Activated CD8-positive, alpha-beta T cell treated with anti-CD3 and anti-CD28 coated beads, Interleukin-2, amount 10 ng/mL, durations not matched to agents 7 days and 5 days (primary cell): ENCODE data around the gene LRFN4. TPM values are rescaled to one million over a fixed set of nuclear protein-coding genes. Genes with fewer than 3 reads are reported as not detected.

ENCODE experiments used
- ATAC-seq: fragments of 150-1000 bp; cut with Tn5 transposase; one replicate; pipeline ENCODE4 v1.10.0; 2021; ENCODE audit warnings: moderate library complexity
- CTCF ChIA-PET: fragments of 350-600 bp; sonication (Branson Sonifier 250); formaldehyde crosslinking; loops from one replicate; lab custom pipeline; 2021; ENCODE audit warnings: antibody characterized with exemption; lab: Charles Lee
- POLR2A ChIA-PET: fragments of 350-600 bp; sonication (Branson Sonifier 250); formaldehyde crosslinking; loops from one replicate; lab custom pipeline; 2021; ENCODE audit warnings: antibody characterized with exemption; lab: Charles Lee
- DNase-seq: peaks from one replicate; pipeline ENCODE4 v3.0.0-alpha.2; 2020
- H3K27ac Mint-ChIP-seq: one replicate; pipeline ENCODE4 v1.8.0; 2021; ENCODE audit warnings: mild to moderate bottlenecking, mixed read lengths
- H3K27me3 Mint-ChIP-seq: one replicate; pipeline ENCODE4 v1.8.0; 2021; ENCODE audit warnings: low read depth, mixed read lengths
- H3K36me3 Mint-ChIP-seq: one replicate; pipeline ENCODE4 v1.8.0; 2021; ENCODE audit warnings: low read depth, mixed read lengths
- H3K4me1 Mint-ChIP-seq: one replicate; pipeline ENCODE4 v1.8.0; 2021; ENCODE audit warnings: low read depth, mixed read lengths
- H3K4me3 Mint-ChIP-seq: one replicate; pipeline ENCODE4 v1.8.0; 2021; ENCODE audit warnings: mild to moderate bottlenecking, mixed read lengths
- H3K9me3 Mint-ChIP-seq: one replicate; pipeline ENCODE4 v1.8.0; 2022; ENCODE audit warnings: mixed read lengths; ENCODE audit not compliant: insufficient read depth
- total RNA-seq, 2 experiments: library from RNA; stranded (reverse); gene quantifications; one replicate each; pipeline ENCODE4 v1.2.3, GENCODE V29; 2021

The LRFN4 gene
- total RNA-seq, 2 experiments from 2014 or later, result 24.6 to 28.3 TPM

GRCh38 chr11:66868082-66868725 is 11.3 kb downstream of the LRFN4 start:
- Mint-ChIP-seq H3K27me3 (no peaks in the 10 kb centered on the region), H3K9me3 (no peaks in the 10 kb centered on the region), H3K4me3 (no peak overlapping the region), H3K27ac (no peak overlapping the region), H3K36me3 (no peaks in the 10 kb centered on the region), H3K4me1 (peaks cover 14% of the 10 kb centered on the region)
- POLR2A ChIA-PET, result interaction anchor here (0.8 kb wide), 1 partner anchor 25 kb away, joined by 3 read pairs; the partner anchor contains the start of gene RCE1
- ATAC-seq, result peak; percentile 6
- DNase-seq, result no peak
- CTCF ChIA-PET, result interaction anchor here (1.0 kb wide), 1 partner anchor 125 kb away, joined by 3 read pairs; no protein-coding TSS in a partner anchor

DNA sequence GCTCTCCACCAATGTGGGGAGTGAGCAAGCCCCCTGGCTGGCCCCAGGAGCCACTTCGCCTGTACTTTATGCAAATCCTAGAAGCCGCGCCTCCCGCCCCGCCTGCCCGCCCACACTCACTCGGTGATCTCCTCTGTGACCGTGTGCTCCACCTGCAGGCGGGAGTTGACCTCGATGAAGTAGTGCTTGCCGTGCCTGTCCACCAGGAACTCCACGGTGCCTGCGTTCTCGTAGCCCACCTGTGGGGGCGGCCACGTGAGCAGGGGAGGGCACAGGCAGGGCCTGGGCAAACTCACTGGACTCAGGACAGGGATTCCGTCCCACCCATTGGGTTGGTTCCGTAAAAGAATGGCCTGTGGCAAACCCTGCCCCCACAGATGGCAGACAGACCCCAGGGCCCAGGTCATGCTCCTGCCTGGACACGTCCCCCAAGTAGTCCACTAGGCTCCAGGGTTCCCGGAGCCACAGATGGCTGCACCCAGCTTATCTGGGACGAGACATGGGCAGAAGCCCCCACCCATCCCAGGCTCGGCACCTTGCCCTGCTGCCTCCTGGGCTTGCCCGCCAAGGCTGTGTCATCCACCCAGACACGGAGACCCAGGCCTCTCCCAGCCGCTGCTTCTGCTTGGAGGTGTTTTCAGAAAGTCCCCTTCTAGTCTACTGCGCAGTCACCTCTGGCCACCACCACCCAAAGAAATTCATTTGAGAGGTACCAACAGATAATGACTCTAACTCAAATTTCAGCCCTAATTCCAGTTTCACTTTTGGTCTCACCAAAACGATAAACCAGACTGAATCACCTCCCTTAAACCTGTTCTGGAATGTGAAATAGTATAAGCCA is 12.1 kb downstream of the LRFN4 start:
- CTCF ChIA-PET, result interaction anchor here (1.0 kb wide), 2 partner anchors 126 to 173 kb away, joined by 3 read pairs; no protein-coding TSS in a partner anchor

DNA sequence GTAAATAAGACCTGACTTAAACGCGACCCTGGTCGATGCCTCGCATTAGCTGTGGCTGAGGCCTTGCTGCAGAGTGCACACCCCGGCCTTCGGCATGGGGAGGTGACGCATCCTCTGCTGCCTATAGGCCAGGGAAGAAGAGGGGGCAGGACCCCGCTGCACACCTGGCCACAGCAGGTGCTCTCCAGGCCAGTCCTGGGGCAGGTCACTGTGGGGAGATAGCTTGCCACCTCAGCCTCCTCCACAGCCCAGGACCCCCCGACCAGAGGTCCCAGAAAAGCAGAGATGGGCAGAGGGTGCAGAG is 12.7 kb downstream of the LRFN4 start:
- H3K27me3 Mint-ChIP-seq, result no peaks in the 10 kb centered on the region
- DNase-seq (no peak), ATAC-seq (no peak)
- H3K4me1 Mint-ChIP-seq, result peaks cover 14% of the 10 kb centered on the region
- H3K36me3 Mint-ChIP-seq, result no peaks in the 10 kb centered on the region
- H3K9me3 Mint-ChIP-seq, result no peaks in the 10 kb centered on the region
- POLR2A ChIA-PET, result no interaction called here
- no peak overlapping the region for H3K4me3 Mint-ChIP-seq
- H3K27ac Mint-ChIP-seq, result no peak overlapping the region
- CTCF ChIA-PET, result interaction anchor here (1.0 to 1.3 kb wide), 3 partner anchors 14 to 173 kb away, joined by 3 to 4 read pairs (median 3); no protein-coding TSS in a partner anchor

More for the DNA sequence above, 12.1 kb downstream of the LRFN4 start:
- Mint-ChIP-seq H3K27ac (peak overlapping the region; percentile 73), H3K36me3 (no peaks in the 10 kb centered on the region), H3K27me3 (no peaks in the 10 kb centered on the region), H3K4me1 (peaks cover 14% of the 10 kb centered on the region), H3K9me3 (no peaks in the 10 kb centered on the region), H3K4me3 (no peak overlapping the region)
- ATAC-seq (peak; percentile 99), DNase-seq (peak; percentile 90)
- POLR2A ChIA-PET, result no interaction called here

GRCh38 chr11:66870131-66870530 is 13.3 kb downstream of the LRFN4 start:
- ChIA-PET POLR2A (no interaction called here), CTCF (interaction anchor here (1.0 to 1.3 kb wide), 3 partner anchors 14 to 174 kb away, joined by 3 to 4 read pairs (median 4); no protein-coding TSS in a partner anchor)
- Mint-ChIP-seq H3K36me3 (no peaks in the 10 kb centered on the region), H3K4me1 (peaks cover 14% of the 10 kb centered on the region), H3K4me3 (no peak overlapping the region), H3K27me3 (peaks cover 2% of the 10 kb centered on the region), H3K27ac (no peak overlapping the region), H3K9me3 (no peaks in the 10 kb centered on the region)
- ATAC-seq (no peak), DNase-seq (no peak)

GRCh38 chr11:66870616-66871520 is 14.0 kb downstream of the LRFN4 start:
- Mint-ChIP-seq H3K27ac (no peak overlapping the region), H3K27me3 (peaks cover 2% of the 10 kb centered on the region), H3K4me1 (peaks cover 14% of the 10 kb centered on the region), H3K4me3 (no peak overlapping the region), H3K9me3 (no peaks in the 10 kb centered on the region), H3K36me3 (no peaks in the 10 kb centered on the region)
- ChIA-PET POLR2A (interaction anchor here (0.6 kb wide), 1 partner anchor 13 kb away, joined by 3 read pairs; no protein-coding TSS in a partner anchor), CTCF (interaction anchor here (1.2 to 2.0 kb wide), 3 partner anchors 10 to 19 kb away, joined by 4 read pairs; no protein-coding TSS in a partner anchor)
- ATAC-seq (no peak), DNase-seq (no peak)

- DNase-seq, result no peak
- CTCF ChIA-PET, result interaction anchor here (2.0 kb wide), 1 partner anchor 9 kb away, joined by 4 read pairs; no protein-coding TSS in a partner anchor
- H3K36me3 Mint-ChIP-seq, result no peaks in the 10 kb centered on the region
- H3K4me1 Mint-ChIP-seq, result peaks cover 14% of the 10 kb centered on the region
- ATAC-seq, result no peak
- POLR2A ChIA-PET, result no interaction called here
- no peaks in the 10 kb centered on the region for H3K9me3 Mint-ChIP-seq
- no peak overlapping the region for H3K4me3 Mint-ChIP-seq
- no peak overlapping the region for H3K27ac Mint-ChIP-seq
- peaks cover 2% of the 10 kb centered on the region for H3K27me3 Mint-ChIP-seq
These were observed 14.6 kb downstream of the LRFN4 start for GRCh38 chr11:66871521-66871901.

- DNase-seq (no peak), ATAC-seq (no peak)
- Mint-ChIP-seq H3K9me3 (no peaks in the 10 kb centered on the region), H3K27me3 (peaks cover 2% of the 10 kb centered on the region), H3K4me1 (peaks cover 5% of the 10 kb centered on the region), H3K36me3 (no peaks in the 10 kb centered on the region), H3K27ac (no peak overlapping the region), H3K4me3 (no peak overlapping the region)
- ChIA-PET CTCF (interaction anchor here (0.8 kb wide), 1 partner anchor 10 kb away, joined by 3 read pairs; no protein-coding TSS in a partner anchor), POLR2A (no interaction called here)
These were observed 17.4 kb downstream of the LRFN4 start for GRCh38 chr11:66874232-66874631.

GRCh38 chr11:66875378-66875777 is 18.5 kb downstream of the LRFN4 start:
- Mint-ChIP-seq H3K27ac (no peak overlapping the region), H3K4me1 (peaks cover 8% of the 10 kb centered on the region), H3K27me3 (peaks cover 2% of the 10 kb centered on the region), H3K9me3 (no peaks in the 10 kb centered on the region), H3K4me3 (no peak overlapping the region), H3K36me3 (no peaks in the 10 kb centered on the region)
- CTCF ChIA-PET, result no interaction called here
- ATAC-seq (no peak), DNase-seq (no peak)
- POLR2A ChIA-PET, result no interaction called here

- ChIA-PET POLR2A (interaction anchor here (0.6 to 2.2 kb wide), 2 partner anchors 31 to 35 kb away, joined by 3 to 9 read pairs; partner anchors contain the start of gene RCE1), CTCF (no interaction called here)
- Mint-ChIP-seq H3K36me3 (no peaks in the 10 kb centered on the region), H3K27ac (no peak overlapping the region), H3K4me3 (no peak overlapping the region), H3K27me3 (peaks cover 2% of the 10 kb centered on the region), H3K4me1 (peaks cover 18% of the 10 kb centered on the region), H3K9me3 (no peaks in the 10 kb centered on the region)
- ATAC-seq (no peak), DNase-seq (no peak)
These were observed 20.9 kb downstream of the LRFN4 start for GRCh38 chr11:66877588-66878385.

- ATAC-seq (no peak), DNase-seq (no peak)
- H3K9me3 Mint-ChIP-seq, result no peaks in the 10 kb centered on the region
- CTCF ChIA-PET, result no interaction called here
- peaks cover 18% of the 10 kb centered on the region for H3K4me1 Mint-ChIP-seq
- POLR2A ChIA-PET, result interaction anchor here (2.2 kb wide), 1 partner anchor 36 kb away, joined by 9 read pairs; the partner anchor contains the start of gene RCE1
- H3K4me3 Mint-ChIP-seq, result no peak overlapping the region
- peaks cover 2% of the 10 kb centered on the region for H3K27me3 Mint-ChIP-seq
- H3K36me3 Mint-ChIP-seq, result no peaks in the 10 kb centered on the region
- no peak overlapping the region for H3K27ac Mint-ChIP-seq
These were observed 21.6 kb downstream of the LRFN4 start for GRCh38 chr11:66878474-66878873.
